Sigmoid colon (tissue), 7 donors: Measurements from ENCODE around the gene SLBP. TPM values are rescaled to one million over a fixed set of nuclear protein-coding genes. Genes with fewer than 3 reads are reported as not detected.
"Not testable (repeated sequence)": the region's sequence is repeated elsewhere in the genome, so short reads cannot be mapped to it uniquely, and the experiment has no call there.

Experiments used
- DNase-seq: peaks from one replicate; pipeline ENCODE4 v3.0.0-alpha.2; 2019
- H3K27ac ChIP-seq, 4 donors: fragments of 200-600 bp; sonication (generic); one replicate each; pipeline ENCODE4 v1.5.1; 2016 to 2019; ENCODE audit warnings: mild to moderate bottlenecking in 1 of 4
- H3K27me3 ChIP-seq, 3 donors: fragments of 200-600 bp; sonication (generic); one replicate each; pipeline ENCODE4 v1.5.1; 2019; ENCODE audit warnings: mild to moderate bottlenecking in 1 of 3
- H3K36me3 ChIP-seq, 4 donors: fragments of 200-600 bp; sonication (generic); one replicate each; pipeline ENCODE4 v1.5.1; 2016 to 2019
- H3K4me1 ChIP-seq, 4 donors: fragments of 200-600 bp; sonication (generic); one replicate each; pipeline ENCODE4 v1.5.1; 2017 to 2019
- H3K4me3 ChIP-seq, 4 donors: fragments of 200-600 bp; sonication (generic); one replicate each; pipeline ENCODE4 v1.5.1; 2017 to 2019; ENCODE audit warnings: mild to moderate bottlenecking in 2 of 4, moderate library complexity in 1 of 4
- H3K9me3 ChIP-seq, 4 donors: fragments of 200-600 bp in 3 of 4; sonication (generic) in 3 of 4; one replicate each; pipeline versions ENCODE4 v1.5.1 to v1.6.1; 2013 to 2019
- EP300 ChIP-seq, 4 donors: sonication (generic); formaldehyde crosslinking; IDR thresholded peaks; one replicate each; pipeline ENCODE4 v1.6.1; 2017; ENCODE audit warnings: antibody characterized with exemption in 4 of 4
- POLR2A ChIP-seq, 2 donors: fragments of 450-650 bp; IDR thresholded peaks; one replicate each; pipeline ENCODE4 v1.6.1; 2016; ENCODE audit warnings: antibody characterized with exemption in 2 of 2, mild to moderate bottlenecking in 2 of 2, moderate library complexity in 2 of 2
- POLR2AphosphoS5 ChIP-seq, 4 donors: sonication (generic); formaldehyde crosslinking; IDR thresholded peaks; one replicate each; pipeline ENCODE4 v1.6.1; 2017; ENCODE audit warnings: antibody characterized with exemption in 4 of 4
- WGBS, 2 donors: extraction: QIAGEN DNeasy Blood & Tissue Kit; methylation state at CpG; one replicate each; pipeline ENCODE4 v1.1.7; 2013; 5-methylcytosine and 5-hydroxymethylcytosine counted together
- intact Hi-C: fragments of 100-400 bp; cut with DNase I; formaldehyde crosslinking; loops from one replicate; pipeline ENCODE4 v1.15.1; 2023
- polyA plus RNA-seq, 3 donors: library from polyadenylated mRNA; stranded (reverse); fragments of 200-250 nt; gene quantifications; one replicate each; pipeline ENCODE4 v1.2.3, GENCODE V29; 2013
- total RNA-seq, 4 donors: library from RNA; depleted of rRNA; stranded (reverse); fragments of >200 nt; gene quantifications; one replicate each; pipeline ENCODE4 v1.1.0, GENCODE V29; 2016
- TF ChIP-seq, protein P1 (sequence below), 4 experiments: fragments of 450-650 bp in 3 of 4; fragments of 200-600 bp in 1 of 4; IDR thresholded peaks; one replicate each; pipeline ENCODE4 v1.5.1; 2016 to 2019; ENCODE audit warnings: antibody characterized with exemption in 4 of 4, mild to moderate bottlenecking in 3 of 4, moderate library complexity in 2 of 4
- donor health status: healthy with polysubstance abuse.
- donor health status: Bipolar disorder and iron deficiency.
- donor health status: healthy.

Gene SLBP
- total and polyA plus RNA-seq, 7 donors, result 32.3 to 48.9 (median 36.0) TPM

DNA sequence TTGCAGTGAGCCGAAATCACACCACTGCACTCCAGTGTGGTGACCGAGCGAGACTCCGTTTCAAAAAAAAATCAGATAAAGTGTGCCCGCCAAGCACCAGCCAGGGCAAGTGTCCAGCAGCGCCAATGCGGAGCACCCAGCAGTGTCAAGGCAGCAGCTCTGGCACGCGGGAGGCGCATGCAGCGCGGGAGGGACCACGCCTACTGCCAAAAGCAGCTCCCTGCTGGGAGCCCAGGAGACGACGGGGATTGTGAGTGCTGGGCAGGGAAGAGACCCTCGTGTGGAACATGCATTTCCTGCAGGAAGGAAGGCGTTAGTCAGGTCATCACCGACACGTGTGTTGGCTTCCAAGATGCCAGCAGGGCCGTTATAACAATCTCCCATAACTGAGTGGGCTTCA, 38.4 kb downstream of the SLBP start:
- H3K27me3 ChIP-seq, result no peaks in the 10 kb centered on the region
- TF ChIP-seq EP300 (IDR thresholded peaks at IDR 0.05), result no peak
- TF ChIP-seq, protein P1, sequence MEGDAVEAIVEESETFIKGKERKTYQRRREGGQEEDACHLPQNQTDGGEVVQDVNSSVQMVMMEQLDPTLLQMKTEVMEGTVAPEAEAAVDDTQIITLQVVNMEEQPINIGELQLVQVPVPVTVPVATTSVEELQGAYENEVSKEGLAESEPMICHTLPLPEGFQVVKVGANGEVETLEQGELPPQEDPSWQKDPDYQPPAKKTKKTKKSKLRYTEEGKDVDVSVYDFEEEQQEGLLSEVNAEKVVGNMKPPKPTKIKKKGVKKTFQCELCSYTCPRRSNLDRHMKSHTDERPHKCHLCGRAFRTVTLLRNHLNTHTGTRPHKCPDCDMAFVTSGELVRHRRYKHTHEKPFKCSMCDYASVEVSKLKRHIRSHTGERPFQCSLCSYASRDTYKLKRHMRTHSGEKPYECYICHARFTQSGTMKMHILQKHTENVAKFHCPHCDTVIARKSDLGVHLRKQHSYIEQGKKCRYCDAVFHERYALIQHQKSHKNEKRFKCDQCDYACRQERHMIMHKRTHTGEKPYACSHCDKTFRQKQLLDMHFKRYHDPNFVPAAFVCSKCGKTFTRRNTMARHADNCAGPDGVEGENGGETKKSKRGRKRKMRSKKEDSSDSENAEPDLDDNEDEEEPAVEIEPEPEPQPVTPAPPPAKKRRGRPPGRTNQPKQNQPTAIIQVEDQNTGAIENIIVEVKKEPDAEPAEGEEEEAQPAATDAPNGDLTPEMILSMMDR (IDR thresholded peaks at IDR 0.05), result no peak
- no peak for TF ChIP-seq POLR2AphosphoS5 (IDR thresholded peaks at IDR 0.05)
- TF ChIP-seq POLR2A (IDR thresholded peaks at IDR 0.05), result no peak
- H3K4me3 ChIP-seq, result no peak overlapping the region
- H3K9me3 ChIP-seq, result no peaks in the 10 kb centered on the region
- no peak for DNase-seq
- intact Hi-C loops, result no loop called here
- H3K4me1 ChIP-seq, result no peaks in the 10 kb centered on the region
- 89 to 92% methylated on average over 20 of the region's 20 CpGs for WGBS, 2 donors
- H3K27ac ChIP-seq, result no peak overlapping the region
- no peaks in the 10 kb centered on the region for H3K36me3 ChIP-seq

DNA sequence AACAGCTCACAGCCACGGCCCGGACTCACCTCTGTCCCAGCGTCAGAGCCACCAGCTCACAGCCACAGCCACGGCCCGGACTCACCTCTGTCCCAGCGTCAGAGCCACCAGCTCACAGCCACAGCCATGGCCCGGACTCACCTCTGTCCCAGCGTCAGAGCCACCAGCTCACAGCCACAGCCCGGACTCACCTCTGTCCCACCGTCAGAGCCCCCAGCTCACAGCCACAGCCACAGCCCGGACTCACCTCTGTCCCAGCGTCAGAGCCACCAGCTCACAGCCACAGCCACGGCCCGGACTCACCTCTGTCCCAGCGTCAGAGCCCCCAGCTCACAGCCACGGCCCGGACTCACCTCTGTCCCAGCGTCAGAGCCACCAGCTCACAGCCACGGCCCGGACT, 41.1 kb downstream of the SLBP start:
- H3K27ac ChIP-seq, DNase-seq, H3K36me3 ChIP-seq, H3K9me3 ChIP-seq, H3K27me3 ChIP-seq, intact Hi-C loops, H3K4me3 ChIP-seq, H3K4me1 ChIP-seq: not testable (repeated sequence)
- WGBS, 2 donors, result 90 to 93% methylated on average over 20 of the region's 20 CpGs

DNA sequence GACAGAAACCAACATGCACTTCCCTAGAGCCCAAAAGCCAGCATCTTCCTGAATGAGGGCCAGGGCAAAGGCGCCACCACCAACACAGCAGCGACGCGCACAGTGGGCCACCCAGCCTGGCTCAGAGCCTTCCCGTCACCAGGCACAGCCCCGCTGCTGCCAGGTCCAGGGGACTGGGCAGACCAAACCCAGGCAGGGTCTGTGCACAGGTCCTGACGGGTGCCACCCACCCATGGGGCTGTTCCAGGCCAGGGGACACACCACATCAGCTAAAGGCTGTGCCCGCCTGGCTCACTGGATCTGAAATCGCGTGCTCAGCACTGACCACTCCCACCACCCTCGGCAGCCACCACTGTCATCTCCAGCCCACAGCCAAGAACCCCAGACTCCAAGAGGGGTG, 41.8 kb downstream of the SLBP start:
- intact Hi-C loops, result no loop called here
- Histone ChIP-seq H3K4me1 (peaks cover 0 to 6% (median 2%) of the 10 kb centered on the region in 4 donors), H3K27me3 (no peaks in the 10 kb centered on the region), H3K27ac (no peak overlapping the region), H3K4me3 (no peak overlapping the region), H3K9me3 (no peaks in the 10 kb centered on the region), H3K36me3 (no peaks in the 10 kb centered on the region)
- no peak for DNase-seq
- WGBS, 2 donors, result 92 to 93% methylated on average over 11 of the region's 11 CpGs
- TF ChIP-seq EP300 (IDR thresholded peaks at IDR 0.05), result no peak
- no peak for TF ChIP-seq POLR2A (IDR thresholded peaks at IDR 0.05)
- no peak for TF ChIP-seq POLR2AphosphoS5 (IDR thresholded peaks at IDR 0.05)
- TF ChIP-seq, protein P1 (IDR thresholded peaks at IDR 0.05), result no peak

DNA sequence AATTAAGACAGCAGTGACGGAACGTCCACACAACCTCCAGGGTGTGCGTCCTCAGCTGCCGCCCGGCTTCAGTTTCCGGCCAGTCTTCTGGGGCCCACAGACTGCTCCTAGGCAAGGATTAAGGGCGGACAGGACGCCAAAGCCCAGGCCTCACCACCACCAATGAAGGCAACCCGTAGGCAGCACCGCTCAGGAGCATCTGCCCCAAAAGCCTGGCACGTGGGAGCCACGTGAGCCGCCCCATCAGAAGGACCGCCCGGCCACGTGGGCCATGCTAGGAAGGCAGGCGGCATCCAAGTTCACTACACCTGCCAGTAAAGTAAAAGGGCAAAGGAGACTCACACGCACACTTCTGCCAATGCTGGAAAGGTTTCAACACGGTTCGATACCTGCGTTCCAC, 42.3 kb downstream of the SLBP start:
- 94 to 95% methylated on average over 21 of the region's 21 CpGs for WGBS, 2 donors
- Histone ChIP-seq H3K4me1 (peaks cover 0 to 6% (median 2%) of the 10 kb centered on the region in 4 donors), H3K4me3 (no peak overlapping the region), H3K27me3 (no peaks in the 10 kb centered on the region), H3K36me3 (no peaks in the 10 kb centered on the region), H3K9me3 (no peaks in the 10 kb centered on the region), H3K27ac (no peak overlapping the region)
- intact Hi-C loops, result no loop called here
- DNase-seq, result no peak
- TF ChIP-seq EP300 (IDR thresholded peaks at IDR 0.05), result no peak
- no peak for TF ChIP-seq POLR2A (IDR thresholded peaks at IDR 0.05)
- no peak for TF ChIP-seq POLR2AphosphoS5 (IDR thresholded peaks at IDR 0.05)
- TF ChIP-seq, protein P1 (IDR thresholded peaks at IDR 0.05), result no peak

DNA sequence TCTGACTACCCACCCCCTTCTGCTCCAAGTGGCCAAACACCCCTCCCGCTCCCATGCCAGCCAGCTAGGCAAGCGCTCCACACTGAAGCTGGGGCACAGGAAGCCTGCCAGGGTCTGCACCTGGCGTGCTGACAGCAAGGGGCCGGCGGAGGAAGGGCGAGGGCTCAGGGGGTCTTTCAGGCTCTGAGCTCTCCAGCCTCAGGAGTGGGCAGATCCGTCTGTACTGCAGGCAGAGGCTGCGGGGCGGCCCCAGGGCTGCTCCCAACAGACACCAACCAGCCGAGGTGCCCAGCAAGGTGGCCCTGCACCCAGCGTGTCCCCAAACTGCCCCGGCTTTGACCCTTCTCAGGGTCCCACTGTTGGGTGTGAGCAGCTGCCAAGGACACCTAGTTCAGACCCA, 42.8 kb downstream of the SLBP start:
- DNase-seq, result no peak
- peaks cover 0 to 6% (median 2%) of the 10 kb centered on the region in 4 donors for H3K4me1 ChIP-seq
- intact Hi-C loops, result no loop called here

More for the DNA sequence above, 42.8 kb downstream of the SLBP start:
- H3K27ac ChIP-seq, result no peak overlapping the region
- no peaks in the 10 kb centered on the region for H3K36me3 ChIP-seq
- no peak overlapping the region for H3K4me3 ChIP-seq
- no peaks in the 10 kb centered on the region for H3K27me3 ChIP-seq
- 93 to 94% methylated on average over 12 of the region's 12 CpGs for WGBS, 2 donors
- TF ChIP-seq POLR2A (IDR thresholded peaks at IDR 0.05), result no peak
- TF ChIP-seq EP300 (IDR thresholded peaks at IDR 0.05), result no peak
- no peak for TF ChIP-seq POLR2AphosphoS5 (IDR thresholded peaks at IDR 0.05)
- TF ChIP-seq, protein P1 (IDR thresholded peaks at IDR 0.05), result no peak
- H3K9me3 ChIP-seq, result no peaks in the 10 kb centered on the region
